Ishikawa (cell line): Measurements from ENCODE around the gene AKR1E2.

Experiments used
- CEBPB ChIP-seq: IDR thresholded peaks from 2 replicates; pipeline ENCODE4 v1.6.1; 2012
- CREB1 ChIP-seq: IDR thresholded peaks from 2 replicates; pipeline ENCODE4 v1.6.1; 2012; ENCODE audit warnings: low read depth
- EGR1 ChIP-seq: IDR thresholded peaks from 2 replicates; pipeline ENCODE4 v1.6.1; 2012
- EP300 ChIP-seq: IDR thresholded peaks from 2 replicates; pipeline ENCODE4 v1.6.1; 2012; ENCODE audit warnings: borderline replicate concordance
- FOXM1 ChIP-seq: IDR thresholded peaks from 2 replicates; pipeline ENCODE4 v1.6.1; 2012; ENCODE audit warnings: low read depth, borderline replicate concordance
- NFIC ChIP-seq: IDR thresholded peaks from 2 replicates; pipeline ENCODE4 v1.6.1; 2012
- RAD21 ChIP-seq: IDR thresholded peaks from 2 replicates; pipeline ENCODE4 v1.6.1; 2012; ENCODE audit warnings: low read depth
- TAF1 ChIP-seq: IDR thresholded peaks from 2 replicates; pipeline ENCODE4 v1.6.1; 2012; ENCODE audit warnings: low read depth, mild to moderate bottlenecking
- TCF12 ChIP-seq: IDR thresholded peaks from 2 replicates; pipeline ENCODE4 v1.6.1; 2012; ENCODE audit warnings: low read depth
- TEAD4 ChIP-seq: IDR thresholded peaks from 2 replicates; pipeline ENCODE4 v1.6.1; 2012
- YY1 ChIP-seq: IDR thresholded peaks from 2 replicates; pipeline ENCODE4 v1.6.1; 2012; ENCODE audit warnings: low read depth
- ZBTB7A ChIP-seq: IDR thresholded peaks from 2 replicates; pipeline ENCODE4 v1.6.1; 2012; ENCODE audit warnings: low read depth
- TF ChIP-seq, protein P1 (sequence below): IDR thresholded peaks from 2 replicates; pipeline ENCODE4 v1.6.1; 2012
- TF ChIP-seq, protein P2 (sequence below): IDR thresholded peaks from 2 replicates; pipeline ENCODE4 v1.6.1; 2012; ENCODE audit warnings: low read depth, mild to moderate bottlenecking
- TF ChIP-seq, protein P3 (sequence below): IDR thresholded peaks from 2 replicates; pipeline ENCODE4 v1.6.1; 2012

Gene AKR1E2

DNA sequence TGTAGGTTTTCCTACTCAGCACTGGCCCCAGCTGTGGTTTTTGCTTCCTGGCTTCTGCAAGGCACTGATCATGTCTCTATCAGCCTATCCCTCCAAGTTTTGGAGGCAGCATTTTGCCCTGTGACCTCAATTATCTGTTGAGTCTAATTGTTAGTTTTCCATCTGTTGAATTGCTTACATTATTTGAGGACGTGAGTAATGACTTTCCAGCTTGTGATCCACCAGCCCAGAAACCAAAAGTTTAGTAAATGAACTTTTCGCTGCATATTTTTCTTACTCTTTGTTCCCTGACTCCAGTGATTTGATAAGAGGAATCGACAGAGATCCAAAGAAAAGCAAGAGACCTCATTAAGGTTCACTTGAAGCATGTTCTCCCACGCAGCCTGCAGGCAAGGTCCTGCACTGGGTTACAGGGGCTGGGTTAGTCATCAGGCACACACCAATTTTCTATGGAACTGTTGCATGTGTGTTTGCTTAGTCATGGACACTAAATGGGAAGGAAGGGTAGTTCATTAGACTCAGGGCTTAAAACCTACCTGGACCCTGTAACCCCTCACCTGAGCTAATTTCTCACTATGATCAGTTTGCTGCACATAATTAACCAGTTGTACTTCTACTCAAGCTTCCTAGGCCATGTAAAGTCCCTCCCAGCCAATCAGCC, 57.2 kb downstream of the AKR1E2 start:
- no peak for TF ChIP-seq CEBPB
- TF ChIP-seq FOXM1: no peak
- TF ChIP-seq RAD21: no peak
- no peak for TF ChIP-seq TAF1

DNA sequence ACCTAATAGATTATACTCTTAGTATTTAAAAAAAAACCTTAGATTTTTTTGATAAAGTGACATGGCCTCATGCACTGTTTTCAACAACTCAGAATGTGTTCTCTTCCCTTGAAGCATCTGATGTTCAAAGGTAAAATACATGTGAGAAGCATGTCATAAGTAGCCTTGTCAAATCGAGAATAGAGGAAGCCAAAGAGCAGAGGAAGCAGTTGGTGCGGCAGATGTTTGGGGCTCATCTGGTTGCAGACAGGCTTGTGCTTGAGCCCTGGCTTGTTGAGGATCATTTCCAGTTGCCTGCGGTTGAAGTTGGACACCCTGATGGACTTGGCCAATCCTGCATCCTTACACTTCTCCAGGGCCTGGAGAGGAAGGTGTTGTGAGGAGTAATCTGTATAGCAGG, 59.2 kb downstream of the AKR1E2 start:
- TF ChIP-seq RAD21 (no peak), NFIC (no peak)

DNA sequence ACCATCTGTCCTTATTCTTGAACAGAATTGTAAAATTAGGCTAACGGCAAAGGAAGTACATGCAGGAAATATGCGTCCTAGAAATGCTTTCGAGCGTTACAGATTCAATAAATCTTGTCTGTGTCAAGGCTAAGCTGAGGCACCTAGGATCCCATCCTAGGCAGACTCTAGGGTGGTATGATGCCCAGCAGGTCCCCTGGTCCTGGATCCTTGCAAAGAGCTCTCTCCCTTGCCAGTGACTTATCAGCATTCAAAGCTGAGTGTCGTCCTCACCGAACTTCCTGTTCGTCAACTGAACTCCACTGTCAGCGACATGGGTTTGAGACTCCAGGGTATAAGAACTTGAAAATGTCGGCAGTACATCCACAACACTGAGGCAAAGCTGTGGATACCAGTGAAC, 61.5 kb downstream of the AKR1E2 start:
- TF ChIP-seq, protein P1, sequence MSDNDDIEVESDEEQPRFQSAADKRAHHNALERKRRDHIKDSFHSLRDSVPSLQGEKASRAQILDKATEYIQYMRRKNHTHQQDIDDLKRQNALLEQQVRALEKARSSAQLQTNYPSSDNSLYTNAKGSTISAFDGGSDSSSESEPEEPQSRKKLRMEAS: no peak
- TF ChIP-seq YY1 (no peak), CEBPB (no peak), EGR1 (no peak), FOXM1 (no peak), CREB1 (no peak), TCF12 (no peak), TAF1 (no peak), EP300 (no peak), ZBTB7A (no peak), NFIC (no peak), TEAD4 (no peak), RAD21 (no peak)
- TF ChIP-seq, protein P2, sequence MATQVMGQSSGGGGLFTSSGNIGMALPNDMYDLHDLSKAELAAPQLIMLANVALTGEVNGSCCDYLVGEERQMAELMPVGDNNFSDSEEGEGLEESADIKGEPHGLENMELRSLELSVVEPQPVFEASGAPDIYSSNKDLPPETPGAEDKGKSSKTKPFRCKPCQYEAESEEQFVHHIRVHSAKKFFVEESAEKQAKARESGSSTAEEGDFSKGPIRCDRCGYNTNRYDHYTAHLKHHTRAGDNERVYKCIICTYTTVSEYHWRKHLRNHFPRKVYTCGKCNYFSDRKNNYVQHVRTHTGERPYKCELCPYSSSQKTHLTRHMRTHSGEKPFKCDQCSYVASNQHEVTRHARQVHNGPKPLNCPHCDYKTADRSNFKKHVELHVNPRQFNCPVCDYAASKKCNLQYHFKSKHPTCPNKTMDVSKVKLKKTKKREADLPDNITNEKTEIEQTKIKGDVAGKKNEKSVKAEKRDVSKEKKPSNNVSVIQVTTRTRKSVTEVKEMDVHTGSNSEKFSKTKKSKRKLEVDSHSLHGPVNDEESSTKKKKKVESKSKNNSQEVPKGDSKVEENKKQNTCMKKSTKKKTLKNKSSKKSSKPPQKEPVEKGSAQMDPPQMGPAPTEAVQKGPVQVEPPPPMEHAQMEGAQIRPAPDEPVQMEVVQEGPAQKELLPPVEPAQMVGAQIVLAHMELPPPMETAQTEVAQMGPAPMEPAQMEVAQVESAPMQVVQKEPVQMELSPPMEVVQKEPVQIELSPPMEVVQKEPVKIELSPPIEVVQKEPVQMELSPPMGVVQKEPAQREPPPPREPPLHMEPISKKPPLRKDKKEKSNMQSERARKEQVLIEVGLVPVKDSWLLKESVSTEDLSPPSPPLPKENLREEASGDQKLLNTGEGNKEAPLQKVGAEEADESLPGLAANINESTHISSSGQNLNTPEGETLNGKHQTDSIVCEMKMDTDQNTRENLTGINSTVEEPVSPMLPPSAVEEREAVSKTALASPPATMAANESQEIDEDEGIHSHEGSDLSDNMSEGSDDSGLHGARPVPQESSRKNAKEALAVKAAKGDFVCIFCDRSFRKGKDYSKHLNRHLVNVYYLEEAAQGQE: no peak
- TF ChIP-seq, protein P3, sequence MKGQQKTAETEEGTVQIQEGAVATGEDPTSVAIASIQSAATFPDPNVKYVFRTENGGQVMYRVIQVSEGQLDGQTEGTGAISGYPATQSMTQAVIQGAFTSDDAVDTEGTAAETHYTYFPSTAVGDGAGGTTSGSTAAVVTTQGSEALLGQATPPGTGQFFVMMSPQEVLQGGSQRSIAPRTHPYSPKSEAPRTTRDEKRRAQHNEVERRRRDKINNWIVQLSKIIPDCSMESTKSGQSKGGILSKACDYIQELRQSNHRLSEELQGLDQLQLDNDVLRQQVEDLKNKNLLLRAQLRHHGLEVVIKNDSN: no peak

DNA sequence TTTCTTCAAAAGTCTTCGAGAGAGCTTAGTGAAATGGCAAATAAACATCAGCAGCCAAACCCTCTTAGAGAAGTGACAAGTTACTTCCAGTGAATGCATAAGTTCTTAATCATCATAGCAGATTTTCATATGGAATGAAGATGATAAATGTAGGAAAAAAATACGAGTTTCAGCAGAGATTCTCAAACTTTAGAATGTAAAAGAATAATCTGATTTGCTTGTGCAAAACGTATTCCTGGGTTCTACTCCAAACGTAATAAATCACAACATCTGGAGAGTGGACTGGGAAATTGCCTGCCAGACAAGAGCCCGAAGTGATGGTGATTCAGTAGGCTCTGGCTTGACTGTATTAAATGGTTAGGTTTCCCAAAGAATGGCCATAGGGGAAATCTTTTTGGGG, 62.2 kb downstream of the AKR1E2 start:
- TF ChIP-seq RAD21 (no peak), FOXM1 (no peak), NFIC (no peak), YY1 (no peak), EP300 (no peak), TEAD4 (no peak), CEBPB (no peak), TCF12 (no peak), TAF1 (no peak), ZBTB7A (no peak), EGR1 (no peak), CREB1 (no peak)
- TF ChIP-seq, protein P1: no peak
- TF ChIP-seq, protein P2: no peak
- TF ChIP-seq, protein P3: no peak

DNA sequence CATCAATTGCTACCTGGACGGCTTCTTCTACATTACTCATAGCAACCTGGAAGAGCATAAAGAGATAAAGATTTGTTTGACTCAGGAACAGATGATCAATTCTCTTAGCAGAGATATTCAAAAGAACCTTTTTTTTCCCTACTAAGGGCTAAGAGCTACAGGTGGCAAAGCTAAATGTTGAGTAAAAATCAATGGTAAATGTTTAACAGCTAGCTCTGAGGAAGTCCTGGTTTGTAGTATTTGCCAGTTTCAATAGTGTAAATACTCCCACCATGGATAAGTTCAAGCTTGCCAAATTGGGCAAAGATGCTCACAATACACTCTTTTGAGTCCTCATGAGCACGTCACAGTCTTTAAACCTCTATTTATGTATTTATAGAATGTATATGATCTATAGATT, 64.0 kb downstream of the AKR1E2 start:
- TF ChIP-seq, protein P2: no peak
- TF ChIP-seq, protein P3: no peak
- no peak for TF ChIP-seq TEAD4
